Ureter (tissue), 1 donor: ENCODE measurements around the gene MSGN1. TPM values are rescaled to one million over a fixed set of nuclear protein-coding genes. Genes with fewer than 3 reads are reported as not detected.

Experiments
- DNase-seq: peaks from one replicate; pipeline ENCODE4 v3.0.0-alpha.2; 2020; ENCODE audit warnings: low spot score
- total RNA-seq: library from RNA; stranded (reverse); gene quantifications from one replicate; pipeline ENCODE4 v1.2.4, GENCODE V29; 2023
- donor health status: DM: yes; HTN: yes; CAD: no.

The MSGN1 gene
- total RNA-seq, result not detected

- no peak for DNase-seq
Measured at GRCh38 chr2:17816396-17817245, at the start of gene MSGN1. MSGN1 (plus strand) TSS chr2:17816460; CDS start chr2:17816519, 59 bp downstream.

- DNase-seq, result no peak
Measured at GRCh38 chr2:17768894-17769293, 47.4 kb upstream of the MSGN1 start.

- no peak for DNase-seq
Measured at GRCh38 chr2:17771956-17772355, 44.3 kb upstream of the MSGN1 start.

GRCh38 chr2:17772532-17772931 lies 43.7 kb upstream of the MSGN1 start:
- no peak for DNase-seq

GRCh38 chr2:17780546-17780945 lies 35.7 kb upstream of the MSGN1 start:
- no peak for DNase-seq

GRCh38 chr2:17781482-17781881 lies 34.8 kb upstream of the MSGN1 start:
- no peak for DNase-seq

GRCh38 chr2:17786727-17787126 lies 29.5 kb upstream of the MSGN1 start:
- DNase-seq, result no peak

- DNase-seq, result no peak
Measured at GRCh38 chr2:17788773-17789172, 27.5 kb upstream of the MSGN1 start.

- no peak for DNase-seq
Measured at GRCh38 chr2:17790536-17790935, 25.7 kb upstream of the MSGN1 start.

- no peak for DNase-seq
Measured at GRCh38 chr2:17791121-17791816, 25.0 kb upstream of the MSGN1 start.

GRCh38 chr2:17791817-17792130 lies 24.5 kb upstream of the MSGN1 start:
- no peak for DNase-seq

- no peak for DNase-seq
Measured at GRCh38 chr2:17792515-17792914, 23.7 kb upstream of the MSGN1 start.

GRCh38 chr2:17793296-17793695 lies 23.0 kb upstream of the MSGN1 start:
- no peak for DNase-seq

- DNase-seq, result no peak
Measured at GRCh38 chr2:17793803-17794354, 22.4 kb upstream of the MSGN1 start.

- DNase-seq, result no peak
Measured at GRCh38 chr2:17795309-17795708, 21.0 kb upstream of the MSGN1 start.

GRCh38 chr2:17798338-17798737 lies 17.9 kb upstream of the MSGN1 start:
- DNase-seq, result no peak

GRCh38 chr2:17799301-17800120 lies 16.7 kb upstream of the MSGN1 start:
- no peak for DNase-seq

- DNase-seq, result no peak
Measured at GRCh38 chr2:17800219-17800618, 16.0 kb upstream of the MSGN1 start.

- DNase-seq, result no peak
Measured at GRCh38 chr2:17800693-17801458, 15.4 kb upstream of the MSGN1 start.

GRCh38 chr2:17803497-17803896 lies 12.8 kb upstream of the MSGN1 start:
- DNase-seq, result no peak

GRCh38 chr2:17804358-17804757 lies 11.9 kb upstream of the MSGN1 start:
- DNase-seq, result no peak
